Gastroesophageal sphincter (tissue), 3 donors: Measurements from ENCODE around the gene ERC1.

Source experiments
- POLR2AphosphoS5 ChIP-seq: sonication (generic); formaldehyde crosslinking; IDR thresholded peaks from one replicate; pipeline ENCODE4 v1.6.1; 2017; ENCODE audit warnings: antibody characterized with exemption
- TF ChIP-seq, protein P1 (sequence below), 4 experiments: fragments of 200-600 bp in 2 of 4; fragments of 450-650 bp in 2 of 4; sonication (generic) in 1 of 4; IDR thresholded peaks; one replicate each; pipeline ENCODE4 v1.5.1; 2017 to 2019; ENCODE audit warnings: antibody characterized with exemption in 4 of 4, mild to moderate bottlenecking in 2 of 4, moderate library complexity in 2 of 4

DNA sequence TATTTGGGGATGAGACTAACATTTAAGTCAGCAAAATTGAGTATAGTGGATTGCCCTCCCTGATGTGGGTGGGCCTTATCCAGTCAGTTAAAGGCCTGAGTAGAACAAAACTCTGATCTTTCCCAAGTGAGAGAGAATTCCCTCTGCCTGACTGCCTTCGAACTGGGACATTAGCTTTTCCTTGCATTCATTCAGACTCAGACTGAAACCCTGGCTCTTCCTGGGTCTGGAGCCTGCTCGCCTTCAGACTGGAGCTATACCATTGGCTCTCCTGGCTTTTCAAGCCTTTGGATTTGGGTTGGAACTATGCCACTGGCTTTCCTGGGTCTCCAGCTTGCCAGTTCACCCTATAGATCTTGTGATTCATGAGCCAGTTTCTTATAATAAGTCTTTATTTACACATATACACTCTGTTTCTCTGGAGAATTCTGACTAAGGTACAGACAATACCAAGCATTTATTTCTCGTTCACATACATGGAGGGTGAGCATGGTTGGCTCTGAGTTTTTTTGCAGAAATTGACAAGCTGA lies 296.5 kb downstream of the ERC1 start:
- TF ChIP-seq, protein P1, sequence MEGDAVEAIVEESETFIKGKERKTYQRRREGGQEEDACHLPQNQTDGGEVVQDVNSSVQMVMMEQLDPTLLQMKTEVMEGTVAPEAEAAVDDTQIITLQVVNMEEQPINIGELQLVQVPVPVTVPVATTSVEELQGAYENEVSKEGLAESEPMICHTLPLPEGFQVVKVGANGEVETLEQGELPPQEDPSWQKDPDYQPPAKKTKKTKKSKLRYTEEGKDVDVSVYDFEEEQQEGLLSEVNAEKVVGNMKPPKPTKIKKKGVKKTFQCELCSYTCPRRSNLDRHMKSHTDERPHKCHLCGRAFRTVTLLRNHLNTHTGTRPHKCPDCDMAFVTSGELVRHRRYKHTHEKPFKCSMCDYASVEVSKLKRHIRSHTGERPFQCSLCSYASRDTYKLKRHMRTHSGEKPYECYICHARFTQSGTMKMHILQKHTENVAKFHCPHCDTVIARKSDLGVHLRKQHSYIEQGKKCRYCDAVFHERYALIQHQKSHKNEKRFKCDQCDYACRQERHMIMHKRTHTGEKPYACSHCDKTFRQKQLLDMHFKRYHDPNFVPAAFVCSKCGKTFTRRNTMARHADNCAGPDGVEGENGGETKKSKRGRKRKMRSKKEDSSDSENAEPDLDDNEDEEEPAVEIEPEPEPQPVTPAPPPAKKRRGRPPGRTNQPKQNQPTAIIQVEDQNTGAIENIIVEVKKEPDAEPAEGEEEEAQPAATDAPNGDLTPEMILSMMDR (IDR thresholded peaks at IDR 0.05): no peak
- no peak for TF ChIP-seq POLR2AphosphoS5
